ENCODE results near the gene CASP10. TPM values are rescaled to one million over a fixed set of nuclear protein-coding genes. Genes with fewer than 3 reads are reported as not detected.
"Not testable (repeated sequence)": the region's sequence is repeated elsewhere in the genome, so short reads cannot be mapped to it uniquely, and the experiment has no call there.

Gene CASP10
- total and polyA plus RNA-seq, 9 of the 15 experiments (the other 6 are each of a cell fraction or from before 2014, with no cell fraction given), result 7.1 to 20.4 (median 10.8) TPM

- H3K79me2 ChIP-seq (ENCODE audit: control insufficient read depth, insufficient read depth, low read length), result peaks cover 15% of the 10 kb centered on the region; the same call in 2 of the 3 replicates
- in situ Hi-C loops (cut with MboI) (no loop called here), intact Hi-C loops (cut with micrococcal nuclease) (no loop called here)
- no peak for DNase-seq (ENCODE audit: extremely low read depth in 1 of 4, low spot score in 3 of 4)
- no peaks in the 10 kb centered on the region for H4K20me1 ChIP-seq (replicated peaks; ENCODE audit: control insufficient read depth, insufficient read depth, low read length)
- no peaks in the 10 kb centered on the region for H3K9me1 ChIP-seq (ENCODE audit: control insufficient read depth, insufficient read depth, low read length)
- no peaks in the 10 kb centered on the region for H3K9me3 ChIP-seq (replicated peaks; ENCODE audit: control insufficient read depth, insufficient read depth, low read depth, low read length)
- BruUV-seq (replicated peaks), result no TSS peak
- POLR2A ChIA-PET, result interaction anchor here (1.1 kb wide), 1 partner anchor 8 kb away, joined by 4 read pairs; no protein-coding TSS in a partner anchor
- H2AFZ ChIP-seq (ENCODE audit: low read depth, low read length), result no peak overlapping the region
- H3K36me3 ChIP-seq (ENCODE audit: control insufficient read depth, insufficient read depth, low read length), result peaks cover 70% of the 10 kb centered on the region
- no peaks in the 10 kb centered on the region for H3K27me3 ChIP-seq (ENCODE audit: control insufficient read depth in 2 of 2, insufficient read depth in 2 of 2, low read length in 2 of 2)
- FAIRE-seq, result no peak
- WGBS (ENCODE audit: insufficient coverage, low coverage, missing lambda C conversion rate), result 95% methylated on average over 10 of the region's 15 CpGs
- CTCF ChIA-PET (ENCODE audit: low intra/inter-chr PET ratio), result no interaction called here
- no peak overlapping the region for H3K4me3 ChIP-seq
- no peak for ATAC-seq
- H3K27ac ChIP-seq (ENCODE audit: extremely low read depth, low read depth, low read length), result no peak overlapping the region
- H3K4me2 ChIP-seq (ENCODE audit: insufficient read depth, low read length), result no peak overlapping the region
- no peaks in the 10 kb centered on the region; a peak in 1 of 5 replicates for H3K4me1 ChIP-seq (replicated peaks in 1 of 2; ENCODE audit: control insufficient read depth in 2 of 2, insufficient read depth in 2 of 2, low read length in 2 of 2)
- H3K9ac ChIP-seq (ENCODE audit: insufficient read depth in 1 of 2, low read depth in 2 of 2, low read length in 2 of 2), result no peak overlapping the region
- no peak for TF ChIP-seq CREBBP (IDR thresholded peaks at IDR 0.05; ENCODE audit: low read depth, low read length)
- no peak for TF ChIP-seq MECOM (CRISPR knock-in tag; IDR thresholded peaks at IDR 0.05)
- TF ChIP-seq HDGF (IDR thresholded peaks at IDR 0.05), result no peak
- TF ChIP-seq, protein P1, sequence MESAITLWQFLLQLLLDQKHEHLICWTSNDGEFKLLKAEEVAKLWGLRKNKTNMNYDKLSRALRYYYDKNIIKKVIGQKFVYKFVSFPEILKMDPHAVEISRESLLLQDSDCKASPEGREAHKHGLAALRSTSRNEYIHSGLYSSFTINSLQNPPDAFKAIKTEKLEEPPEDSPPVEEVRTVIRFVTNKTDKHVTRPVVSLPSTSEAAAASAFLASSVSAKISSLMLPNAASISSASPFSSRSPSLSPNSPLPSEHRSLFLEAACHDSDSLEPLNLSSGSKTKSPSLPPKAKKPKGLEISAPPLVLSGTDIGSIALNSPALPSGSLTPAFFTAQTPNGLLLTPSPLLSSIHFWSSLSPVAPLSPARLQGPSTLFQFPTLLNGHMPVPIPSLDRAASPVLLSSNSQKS (CRISPR knock-in tag; IDR thresholded peaks at IDR 0.05), result no peak
- TF ChIP-seq MTA3 (IDR thresholded peaks at IDR 0.05; ENCODE audit: borderline replicate concordance), result no peak
- TF ChIP-seq E2F8 (IDR thresholded peaks at IDR 0.05; ENCODE audit: low read depth, partially characterized antibody), result no peak
- TF ChIP-seq ZNF644 (tag; IDR thresholded peaks at IDR 0.05; ENCODE audit: low read depth), result no peak
- no peak for TF ChIP-seq TEAD2 (tag; IDR thresholded peaks at IDR 0.05)
- TF ChIP-seq SREBF2 (CRISPR knock-in tag; IDR thresholded peaks at IDR 0.05), result no peak
Observed at GRCh38 chr2:201138401-201138970, 44.5 kb upstream of the CASP10 start.

GRCh38 chr2:201138986-201139781, 43.8 kb upstream of the CASP10 start:
- DNase-seq (ENCODE audit: extremely low read depth in 1 of 4, low spot score in 3 of 4); H4K20me1 ChIP-seq (replicated peaks; ENCODE audit: control insufficient read depth, insufficient read depth, low read length); H3K4me2 ChIP-seq (ENCODE audit: insufficient read depth, low read length); H3K27ac ChIP-seq (ENCODE audit: extremely low read depth, low read depth, low read length); H3K27me3 ChIP-seq (ENCODE audit: control insufficient read depth in 2 of 2, insufficient read depth in 2 of 2, low read length in 2 of 2); BruUV-seq (replicated peaks); H3K9me1 ChIP-seq (ENCODE audit: control insufficient read depth, insufficient read depth, low read length); FAIRE-seq; in situ Hi-C loops (cut with MboI); CTCF ChIA-PET (ENCODE audit: low intra/inter-chr PET ratio); ATAC-seq; H3K9me3 ChIP-seq (replicated peaks; ENCODE audit: control insufficient read depth, insufficient read depth, low read depth, low read length); H3K4me1 ChIP-seq (replicated peaks in 1 of 2; ENCODE audit: control insufficient read depth in 2 of 2, insufficient read depth in 2 of 2, low read length in 2 of 2); H2AFZ ChIP-seq (ENCODE audit: low read depth, low read length); POLR2A ChIA-PET; H3K4me3 ChIP-seq; intact Hi-C loops (cut with micrococcal nuclease); H3K9ac ChIP-seq (ENCODE audit: insufficient read depth in 1 of 2, low read depth in 2 of 2, low read length in 2 of 2): not testable (repeated sequence)
- H3K79me2 ChIP-seq (ENCODE audit: control insufficient read depth, insufficient read depth, low read length), result peaks cover 15% of the 10 kb centered on the region; the same call in 2 of the 3 replicates
- peaks cover 72% of the 10 kb centered on the region for H3K36me3 ChIP-seq (ENCODE audit: control insufficient read depth, insufficient read depth, low read length)
- WGBS (ENCODE audit: insufficient coverage, low coverage, missing lambda C conversion rate), result 79% methylated on average over 6 of the region's 14 CpGs

All from K562 (cell line).